HG03342 (cell line): ENCODE data around the gene RNF152.

Experiments
- ATAC-seq: cut with Tn5 transposase; IDR thresholded peaks from one replicate; pipeline ENCODE4 v1.9.1; 2021; ENCODE audit warnings: mild to moderate bottlenecking, moderate library complexity; ENCODE audit not compliant: unreplicated experiment

Gene RNF152

DNA sequence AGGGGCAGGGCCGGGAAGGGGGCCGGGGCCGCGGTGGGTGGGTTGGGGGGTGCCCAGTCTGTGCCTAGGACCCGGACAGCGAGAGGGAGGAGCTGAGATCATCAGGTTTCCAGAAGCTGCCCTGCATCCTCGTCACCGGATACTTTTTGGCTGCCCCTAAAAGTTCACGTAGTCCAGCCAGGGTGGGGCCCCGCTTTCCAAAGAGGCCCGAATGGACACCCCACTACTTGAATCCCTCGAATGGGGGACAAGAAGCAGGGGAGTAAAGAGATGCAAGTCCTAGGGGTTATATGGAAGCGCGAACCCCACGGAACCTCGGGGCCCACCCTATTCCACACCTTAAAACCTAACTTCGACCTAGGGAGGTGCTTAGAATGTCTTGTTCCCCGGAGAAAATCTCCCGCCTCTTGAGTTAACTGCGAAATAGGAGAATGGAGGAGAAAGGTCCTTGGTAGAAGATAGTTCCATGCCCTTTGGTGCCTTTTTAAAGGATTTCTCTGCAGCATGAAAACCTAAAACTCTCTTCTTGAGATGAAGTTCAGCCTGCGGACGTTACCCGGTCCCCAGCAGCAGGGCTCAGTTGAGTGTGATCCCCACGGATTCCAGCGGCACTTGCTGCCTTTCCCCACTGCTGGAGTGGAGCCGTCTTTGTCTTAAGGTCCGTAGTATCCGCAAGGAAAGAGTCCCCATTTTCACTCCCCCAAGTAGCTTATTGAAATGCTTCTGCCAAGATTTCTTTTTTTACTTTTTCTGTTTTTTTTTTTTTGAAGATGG is 2.1 kb upstream of the RNF152 start:
- no peak for ATAC-seq

- ATAC-seq: peak; percentile 78
Observed at GRCh38 chr18:61893971-61894750, 1.4 kb upstream of the RNF152 start.

GRCh38 chr18:61893309-61893970 is 633 bp upstream of the RNF152 start:
- ATAC-seq: peak; percentile 21

DNA sequence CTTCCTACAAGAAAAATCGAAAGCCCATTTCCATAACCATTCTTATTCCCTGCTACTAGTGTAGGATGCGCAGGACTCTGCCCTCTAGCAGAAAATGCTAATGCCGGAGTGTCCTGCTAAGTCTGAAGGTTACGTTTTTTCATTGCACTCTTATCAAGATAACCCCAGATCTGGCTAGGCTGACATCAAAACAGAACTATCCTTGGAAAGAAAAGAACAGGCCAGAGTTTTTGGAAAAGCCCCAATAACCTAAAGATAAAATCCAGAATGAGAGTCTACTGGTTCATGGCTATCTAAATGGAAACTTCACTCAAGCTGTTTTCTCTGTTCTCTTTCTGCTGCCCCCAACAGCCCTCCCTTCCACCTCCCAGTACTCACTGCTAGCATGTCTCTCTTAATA is 913 bp downstream of the RNF152 start:
- ATAC-seq: no peak

- no peak for ATAC-seq
Observed at GRCh38 chr18:61891271-61891670, 1.5 kb downstream of the RNF152 start.

GRCh38 chr18:61890344-61890743 is 2.5 kb downstream of the RNF152 start:
- ATAC-seq: no peak

GRCh38 chr18:61889541-61889940 is 3.3 kb downstream of the RNF152 start:
- no peak for ATAC-seq

DNA sequence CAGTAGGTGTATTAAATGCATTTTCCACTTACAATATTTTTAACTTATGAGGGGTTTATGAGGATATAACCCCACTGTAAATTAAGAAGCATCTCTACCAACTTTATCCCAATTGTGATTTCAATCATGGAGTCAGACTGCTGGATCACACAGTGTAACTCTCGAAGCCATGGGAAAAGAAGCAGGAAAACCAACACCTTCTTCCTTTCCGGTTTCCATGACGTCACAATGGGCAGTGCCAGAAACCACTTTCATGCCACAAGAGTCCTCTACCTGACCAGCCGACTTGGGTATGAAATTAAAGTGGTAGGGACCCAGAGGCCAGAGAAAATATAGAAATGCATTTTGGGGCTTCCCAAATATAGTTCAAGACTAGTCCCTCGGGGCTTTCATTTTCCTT is 4.2 kb downstream of the RNF152 start:
- no peak for ATAC-seq

DNA sequence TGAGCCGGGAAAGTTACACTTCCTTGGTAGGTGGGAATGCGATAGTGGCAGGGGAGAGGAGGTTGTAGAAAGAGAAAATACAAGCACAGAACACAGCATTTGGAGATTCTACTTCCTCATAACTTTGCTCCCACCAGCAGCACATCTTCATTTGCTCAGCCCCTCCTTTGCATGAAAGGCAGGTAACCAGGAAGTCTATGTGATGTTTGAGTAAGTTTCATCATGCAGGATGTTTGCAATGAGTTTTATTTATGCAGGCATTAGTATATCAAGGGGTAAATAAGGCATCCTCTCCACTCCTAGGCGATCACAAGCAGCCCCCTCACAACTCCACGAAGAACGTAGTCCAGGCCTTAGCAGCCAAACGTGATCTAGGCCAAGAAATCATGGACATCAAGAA is 5.0 kb downstream of the RNF152 start:
- no peak for ATAC-seq

GRCh38 chr18:61883547-61883946 is 9.3 kb downstream of the RNF152 start:
- ATAC-seq: no peak

- no peak for ATAC-seq
Observed at GRCh38 chr18:61882296-61883004, 10.4 kb downstream of the RNF152 start.

- ATAC-seq: no peak
Observed at GRCh38 chr18:61876899-61877298, 15.9 kb downstream of the RNF152 start.

DNA sequence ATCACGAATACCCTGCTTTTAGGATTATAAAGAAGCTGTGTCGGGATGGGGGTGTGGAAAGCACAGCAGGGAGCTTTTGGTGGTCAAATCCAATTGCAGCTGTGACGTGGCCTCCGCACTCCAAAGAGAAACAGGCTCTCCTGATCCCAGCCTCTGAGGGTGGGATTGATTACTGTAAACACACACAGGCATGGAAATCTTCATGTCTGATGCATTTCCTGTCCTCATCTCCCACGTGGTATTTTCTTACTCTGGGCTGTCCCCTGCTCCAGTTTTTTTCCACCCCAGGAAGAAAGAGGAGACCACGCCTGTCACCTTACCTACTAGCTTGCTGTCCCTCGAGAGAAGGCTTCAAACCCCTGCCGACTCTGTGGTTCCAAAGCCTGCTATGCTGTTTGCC is 22.7 kb downstream of the RNF152 start:
- no peak for ATAC-seq

DNA sequence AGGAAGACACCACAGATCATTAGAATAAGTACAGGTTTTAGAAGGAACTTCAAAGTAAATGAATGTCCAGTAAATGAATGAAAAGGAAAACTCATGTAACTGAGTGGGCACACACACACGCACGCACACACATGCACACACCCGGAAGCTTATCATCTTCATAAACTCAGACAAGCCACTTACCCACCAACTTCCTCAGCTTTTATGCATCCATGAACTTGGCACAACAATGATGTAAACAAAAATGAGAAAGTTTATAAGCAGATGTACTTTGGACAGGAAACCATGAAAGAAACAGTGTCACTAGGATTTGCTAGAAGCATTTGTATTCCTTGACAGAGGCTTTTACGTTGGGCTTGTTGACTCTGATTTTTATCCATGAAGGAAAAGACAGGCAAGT is 23.2 kb downstream of the RNF152 start:
- no peak for ATAC-seq

GRCh38 chr18:61865466-61866175 is 27.2 kb downstream of the RNF152 start:
- ATAC-seq: no peak

DNA sequence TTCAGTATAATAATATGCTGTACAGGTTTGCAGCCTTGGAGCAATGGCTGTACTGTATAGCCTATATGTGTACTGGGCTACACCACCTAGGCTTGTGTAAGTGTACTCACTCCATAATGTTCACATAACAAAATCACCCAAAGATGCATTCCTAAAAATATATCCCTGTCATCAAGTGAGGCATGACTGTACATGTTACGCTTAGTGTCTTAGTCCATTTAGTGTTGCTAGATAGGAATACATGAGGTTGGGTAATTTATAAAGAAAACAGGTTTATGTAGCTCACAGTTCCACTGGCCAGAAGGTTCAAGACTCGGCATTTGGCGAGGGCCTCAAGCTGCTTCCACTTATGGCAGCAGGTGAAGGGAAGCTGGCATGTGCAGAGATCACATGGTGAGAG is 31.4 kb downstream of the RNF152 start:
- no peak for ATAC-seq

- no peak for ATAC-seq
Observed at GRCh38 chr18:61860302-61860701, 32.5 kb downstream of the RNF152 start.

DNA sequence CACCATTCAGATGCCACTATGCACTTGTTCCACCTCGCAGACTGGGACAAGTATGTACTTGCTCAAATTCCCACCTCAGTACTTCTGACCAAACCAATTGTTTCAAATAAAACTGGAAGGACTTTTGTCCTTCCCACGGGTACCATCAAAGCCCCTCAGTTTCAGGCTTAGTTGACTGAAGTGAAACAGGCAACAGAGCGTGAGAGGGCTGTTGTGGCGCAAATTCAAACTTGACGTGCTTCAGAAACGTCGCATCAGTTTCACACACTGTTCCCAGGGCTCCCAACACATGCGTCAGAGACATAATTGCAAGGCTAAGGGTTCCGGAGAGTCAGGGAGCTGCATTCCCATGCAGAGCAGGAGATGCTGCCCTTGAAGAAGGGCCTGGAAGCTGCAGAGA is 33.7 kb downstream of the RNF152 start:
- ATAC-seq: no peak

DNA sequence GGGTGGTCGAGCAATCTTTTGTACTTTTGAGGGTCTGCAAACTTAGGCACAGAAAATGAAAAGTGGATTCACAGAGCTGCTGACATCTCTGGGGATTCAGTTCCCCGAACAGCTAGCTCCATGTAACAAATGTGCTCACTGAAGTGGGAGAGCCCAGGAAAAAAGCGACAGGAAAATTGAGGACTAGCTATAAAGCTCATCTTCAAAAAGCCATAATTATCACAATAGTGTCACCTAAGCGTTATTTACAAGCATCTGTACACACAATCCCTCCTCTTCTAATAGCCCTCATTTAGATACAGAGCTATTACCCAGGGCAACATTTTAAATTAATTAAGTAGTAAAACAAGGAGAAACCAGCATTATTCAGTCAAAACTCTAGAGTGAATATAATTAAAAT is 36.1 kb downstream of the RNF152 start:
- no peak for ATAC-seq
